ENCODE results near the gene PYGB.
"Not testable (repeated sequence)": the region's sequence is repeated elsewhere in the genome, so short reads cannot be mapped to it uniquely, and the experiment has no call there.

The PYGB gene

DNA sequence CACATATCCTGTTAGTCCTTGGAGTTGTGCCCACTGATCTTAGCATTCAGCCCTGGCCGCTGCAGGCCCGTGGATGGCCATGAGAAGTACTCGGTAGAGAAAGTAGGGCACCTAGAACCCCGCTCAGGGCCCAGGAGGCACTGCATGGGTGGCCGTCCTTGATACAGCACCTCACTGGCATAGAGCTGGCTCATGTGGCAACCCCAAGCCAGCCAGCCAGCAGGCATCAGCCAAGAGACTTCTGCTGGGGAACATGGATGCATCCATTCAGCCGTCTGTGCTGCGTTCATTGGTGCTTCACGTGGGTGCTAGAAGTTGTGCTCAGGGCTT, 10.6 kb downstream of the PYGB start:
- TF ChIP-seq, protein P1, sequence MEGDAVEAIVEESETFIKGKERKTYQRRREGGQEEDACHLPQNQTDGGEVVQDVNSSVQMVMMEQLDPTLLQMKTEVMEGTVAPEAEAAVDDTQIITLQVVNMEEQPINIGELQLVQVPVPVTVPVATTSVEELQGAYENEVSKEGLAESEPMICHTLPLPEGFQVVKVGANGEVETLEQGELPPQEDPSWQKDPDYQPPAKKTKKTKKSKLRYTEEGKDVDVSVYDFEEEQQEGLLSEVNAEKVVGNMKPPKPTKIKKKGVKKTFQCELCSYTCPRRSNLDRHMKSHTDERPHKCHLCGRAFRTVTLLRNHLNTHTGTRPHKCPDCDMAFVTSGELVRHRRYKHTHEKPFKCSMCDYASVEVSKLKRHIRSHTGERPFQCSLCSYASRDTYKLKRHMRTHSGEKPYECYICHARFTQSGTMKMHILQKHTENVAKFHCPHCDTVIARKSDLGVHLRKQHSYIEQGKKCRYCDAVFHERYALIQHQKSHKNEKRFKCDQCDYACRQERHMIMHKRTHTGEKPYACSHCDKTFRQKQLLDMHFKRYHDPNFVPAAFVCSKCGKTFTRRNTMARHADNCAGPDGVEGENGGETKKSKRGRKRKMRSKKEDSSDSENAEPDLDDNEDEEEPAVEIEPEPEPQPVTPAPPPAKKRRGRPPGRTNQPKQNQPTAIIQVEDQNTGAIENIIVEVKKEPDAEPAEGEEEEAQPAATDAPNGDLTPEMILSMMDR (IDR thresholded peaks at IDR 0.05; ENCODE audit: borderline replicate concordance, insufficient read depth, low read depth, low read length), result no peak

DNA sequence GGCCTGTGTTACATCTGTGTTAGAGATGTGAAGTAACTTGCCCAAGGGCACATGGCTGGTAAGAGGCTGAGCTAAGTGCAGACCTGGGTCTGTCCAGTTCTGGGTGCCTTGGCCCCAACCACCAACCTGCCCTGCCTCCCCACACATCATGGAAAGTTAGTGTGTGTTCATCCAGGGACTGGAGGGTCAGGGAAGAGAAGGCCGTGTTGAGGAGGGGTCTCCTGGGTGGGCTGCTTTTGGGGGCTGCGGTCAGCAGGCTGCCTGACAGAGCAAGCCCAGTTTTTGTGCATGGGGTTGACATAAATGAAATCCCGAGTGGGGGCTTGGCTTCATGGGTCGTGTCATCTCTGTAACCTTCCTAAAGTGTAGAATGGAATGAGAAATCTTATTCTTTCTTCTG, 10.9 kb downstream of the PYGB start:
- H3K4me3 ChIP-seq (ENCODE audit: low read depth, low read length), result no peak overlapping the region
- TF ChIP-seq, protein P1 (IDR thresholded peaks at IDR 0.05; ENCODE audit: borderline replicate concordance, insufficient read depth, low read depth, low read length), result no peak

More for the DNA sequence above, 10.6 kb downstream of the PYGB start:
- H3K4me3 ChIP-seq (ENCODE audit: low read depth, low read length), result no peak overlapping the region

DNA sequence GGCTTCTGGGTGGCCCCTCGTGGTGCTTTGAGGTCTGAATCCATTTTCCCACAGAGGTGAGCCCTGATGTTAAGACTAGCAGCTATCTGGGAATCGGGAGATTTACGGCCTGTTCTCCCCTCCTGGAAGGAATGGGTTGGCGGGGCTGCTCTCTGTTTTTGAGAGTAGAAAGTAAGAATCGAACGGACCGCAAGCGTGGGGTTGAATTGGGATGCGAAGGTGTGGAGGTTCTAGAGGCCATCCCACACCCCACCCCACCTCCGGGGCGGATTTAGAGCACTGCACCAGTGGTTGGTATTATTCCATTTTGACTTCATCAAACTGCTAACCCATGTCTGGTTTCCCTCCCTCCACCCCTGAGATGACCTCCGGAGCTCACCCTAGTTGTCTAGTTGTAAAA, 11.5 kb downstream of the PYGB start:
- TF ChIP-seq, protein P1 (IDR thresholded peaks at IDR 0.05; ENCODE audit: borderline replicate concordance, insufficient read depth, low read depth, low read length), result no peak
- no peak overlapping the region for H3K4me3 ChIP-seq (ENCODE audit: low read depth, low read length)

DNA sequence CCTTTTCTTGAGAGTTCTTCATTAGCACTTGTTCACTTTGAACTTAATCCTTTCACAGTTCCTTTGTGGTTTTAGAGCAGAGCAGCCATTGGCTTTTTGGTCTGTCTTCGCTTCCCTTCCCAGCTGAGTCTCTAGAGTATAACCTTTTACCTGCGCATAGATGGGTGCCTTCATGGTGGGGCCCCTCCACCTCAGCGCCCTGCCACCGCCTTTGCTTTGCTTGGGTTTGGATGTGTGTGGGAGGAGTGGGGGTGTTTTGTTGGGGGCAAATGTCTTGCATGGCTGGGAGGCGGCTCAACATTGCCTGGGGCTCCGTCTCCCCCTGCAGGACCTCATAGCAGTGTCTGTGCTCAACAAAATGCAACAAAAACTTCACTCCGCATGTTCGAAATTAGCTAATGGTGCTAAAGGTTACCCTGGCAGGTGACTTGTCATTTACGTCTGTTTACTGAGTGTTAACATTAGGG, 11.9 kb downstream of the PYGB start:
- no peak overlapping the region for H3K4me3 ChIP-seq (ENCODE audit: low read depth, low read length)
- TF ChIP-seq, protein P1 (IDR thresholded peaks at IDR 0.05; ENCODE audit: borderline replicate concordance, insufficient read depth, low read depth, low read length), result no peak

DNA sequence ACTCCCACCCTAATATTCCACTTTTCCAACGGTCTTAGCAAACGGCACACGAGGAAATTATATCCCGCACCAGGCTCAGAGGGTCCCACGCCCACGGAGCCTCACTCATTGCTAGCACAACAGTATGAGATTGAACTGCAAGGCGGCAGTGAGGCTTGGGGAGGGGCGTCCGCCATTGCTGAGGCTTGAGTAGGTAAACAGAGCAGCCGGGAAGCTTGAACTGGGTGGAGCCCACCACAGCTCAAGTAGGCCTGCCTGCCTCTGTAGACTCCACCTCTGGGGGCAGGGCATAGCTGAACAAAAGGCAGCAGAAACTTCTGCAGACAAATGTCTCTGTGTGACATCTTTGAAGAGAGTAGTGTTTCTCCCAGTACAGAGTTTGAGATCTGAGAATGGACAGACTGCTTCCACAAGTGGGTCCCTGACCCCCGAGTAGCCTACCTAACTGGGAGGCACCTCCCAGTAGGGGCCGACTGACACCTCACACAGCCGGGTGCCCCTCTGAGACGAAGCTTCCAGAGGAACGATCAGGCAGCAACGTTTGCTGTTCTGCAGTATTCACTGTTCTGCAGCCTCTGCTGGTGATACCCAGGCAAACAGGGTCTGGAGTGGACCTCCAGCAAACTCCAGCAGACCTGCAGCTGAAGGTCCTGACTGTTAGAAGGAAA, 13.0 kb downstream of the PYGB start:
- not testable (repeated sequence) for H3K4me3 ChIP-seq (ENCODE audit: low read depth, low read length)

DNA sequence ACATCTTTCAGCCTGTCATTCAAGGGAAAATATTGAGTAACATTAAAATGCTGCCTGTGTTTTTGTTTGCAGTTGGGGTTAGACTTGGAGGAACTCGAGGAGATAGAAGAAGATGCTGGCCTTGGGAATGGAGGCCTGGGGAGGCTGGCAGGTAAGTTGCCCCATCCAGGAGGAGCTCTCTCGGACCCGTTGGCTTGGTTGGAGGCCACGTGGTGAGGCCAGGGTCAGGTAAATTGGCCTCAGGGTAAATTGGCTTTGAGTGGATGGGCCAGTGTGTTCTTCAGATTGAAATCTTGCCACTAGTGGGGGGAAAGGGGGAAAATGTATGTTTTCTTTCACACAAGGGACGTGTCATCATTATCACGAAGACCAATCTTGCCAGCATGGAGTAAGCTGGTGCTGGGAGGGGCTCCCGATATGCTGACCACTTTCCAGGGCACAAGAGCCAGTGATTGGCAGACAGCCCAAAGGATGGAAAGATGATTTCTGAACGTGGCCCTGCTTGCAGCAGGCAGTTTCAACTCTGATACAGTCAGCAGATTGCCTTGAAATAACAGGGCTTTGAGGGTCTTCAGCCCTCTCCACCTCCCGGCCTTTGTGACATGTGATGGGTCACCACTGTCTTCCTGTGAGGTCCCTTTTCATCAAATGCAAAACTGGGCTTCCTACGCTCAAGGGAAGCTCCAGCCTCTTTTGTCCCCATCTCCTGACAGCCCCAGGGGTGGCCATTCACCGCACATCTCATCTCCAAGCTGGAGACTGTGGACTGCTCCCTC, 21.4 kb downstream of the PYGB start:
- TF ChIP-seq, protein P1 (IDR thresholded peaks at IDR 0.05; ENCODE audit: borderline replicate concordance, insufficient read depth, low read depth, low read length), result no peak
- H3K4me3 ChIP-seq (ENCODE audit: low read depth, low read length), result no peak overlapping the region

DNA sequence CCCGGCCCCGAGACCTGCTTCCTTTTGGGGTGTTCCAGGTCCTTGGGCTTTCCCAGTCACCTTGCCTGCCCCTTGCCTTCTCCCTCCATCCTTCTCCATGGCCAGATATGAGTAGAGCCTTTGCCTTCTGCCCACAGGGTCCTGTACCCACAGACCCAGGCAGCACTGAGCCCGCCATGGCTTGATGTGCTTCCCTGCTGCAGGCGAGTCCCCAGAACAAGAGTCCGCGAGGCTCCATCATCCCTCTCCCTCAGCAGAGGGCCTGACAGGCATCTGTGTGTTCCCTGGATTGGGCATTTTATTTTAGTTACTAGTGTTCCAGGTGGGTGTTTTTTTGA, 21.9 kb downstream of the PYGB start:
- no peak overlapping the region for H3K4me3 ChIP-seq (ENCODE audit: low read depth, low read length)
- TF ChIP-seq, protein P1 (IDR thresholded peaks at IDR 0.05; ENCODE audit: borderline replicate concordance, insufficient read depth, low read depth, low read length), result no peak

Measured in GM12875 (cell line).